Activated CD4-positive, alpha-beta T cell treated with anti-CD3 and anti-CD28 coated beads for 36 hours (primary cell): ENCODE results near the gene MGRN1. TPM values are rescaled to one million over a fixed set of nuclear protein-coding genes. Genes with fewer than 3 reads are reported as not detected.
A peak's percentile ranks its signal among the peaks of the same experiment; 100 is the strongest.

Experiments
- ATAC-seq: fragments of 200-7000 bp; cut with Tn5 transposase; one replicate; pipeline ENCODE4 v1.10.0; 2021; ENCODE audit warnings: mild to moderate bottlenecking, moderate library complexity
- CTCF ChIA-PET: fragments of 350-600 bp; sonication (Branson Sonifier 250); formaldehyde crosslinking; loops from one replicate; lab custom pipeline; 2021; ENCODE audit warnings: antibody characterized with exemption; lab: Charles Lee
- POLR2A ChIA-PET: fragments of 350-600 bp; sonication (Branson Sonifier 250); formaldehyde crosslinking; loops from one replicate; lab custom pipeline; 2021; ENCODE audit warnings: antibody characterized with exemption, inconsistent platforms; lab: Charles Lee
- DNase-seq: peaks from one replicate; pipeline ENCODE4 v3.0.0-alpha.2; 2020
- H3K27ac Mint-ChIP-seq: one replicate; pipeline ENCODE4 v1.8.0; 2021; ENCODE audit warnings: mixed read lengths
- H3K27me3 Mint-ChIP-seq: one replicate; pipeline ENCODE4 v1.8.0; 2021; ENCODE audit warnings: mixed read lengths
- H3K36me3 Mint-ChIP-seq: one replicate; pipeline ENCODE4 v1.8.0; 2021; ENCODE audit warnings: low read depth, mixed read lengths
- H3K4me1 Mint-ChIP-seq: one replicate; pipeline ENCODE4 v1.8.0; 2021; ENCODE audit warnings: mixed read lengths
- H3K4me3 Mint-ChIP-seq: one replicate; pipeline ENCODE4 v1.8.0; 2021; ENCODE audit warnings: mild to moderate bottlenecking, moderate library complexity, mixed read lengths
- H3K9me3 Mint-ChIP-seq: one replicate; pipeline ENCODE4 v1.8.0; 2021; ENCODE audit warnings: low read depth, mixed read lengths
- intact Hi-C, 2 experiments: fragments of 100-400 bp; cut with DNase I in 1 of 2; cut with micrococcal nuclease in 1 of 2; formaldehyde crosslinking; loops; one replicate each; pipeline versions ENCODE4 v1.14.2 to v1.15.1; 2022 to 2024; cut with DNase I, micrococcal nuclease
- total RNA-seq, 2 experiments: library from RNA; stranded (reverse); gene quantifications; one replicate each; pipeline ENCODE4 v1.2.3, GENCODE V29; 2021

The MGRN1 gene
- 10 to 100 TPM; 65.0 to 75.4 TPM for total RNA-seq

GRCh38 chr16:4624015-4624826 is at the start of gene MGRN1:
TSS of gene MGRN1 (plus strand) at chr16:4624826. CDS start at chr16:4624961, 135 bp downstream.
- Mint-ChIP-seq H3K27ac (peak within 1 kb of the TSS; percentile 100), H3K9me3 (no peaks in the 10 kb centered on the region), H3K4me3 (peak within 1 kb of the TSS; percentile 99), H3K27me3 (no peaks in the 10 kb centered on the region), H3K4me1 (peaks cover 38% of the 10 kb centered on the region), H3K36me3 (peaks cover 13% of the 10 kb centered on the region)
- ChIA-PET CTCF (interaction anchor here (0.5 to 3.1 kb wide), 26 partner anchors 8 to 556 kb away, joined by 3 to 15 read pairs (median 3); partner anchors contain the start of gene UBALD1), POLR2A (interaction anchor here (0.6 to 3.4 kb wide), 6 partner anchors 8 to 550 kb away, joined by 3 to 24 read pairs (median 3); partner anchors contain the start of genes ANKS3 and DNAAF8)
- DNase-seq (peak; percentile 96), ATAC-seq (peak; percentile 89)
- intact Hi-C loops, result loop anchor here (1.0 to 10.0 kb wide), 21 partner anchors 8 to 473 kb away; partner anchors contain the start of genes ANKS3 (in 2 of the 2), DNAAF8 (in 2 of the 2), GLYR1 (in 2 of the 2) and NUDT16L1 (in 2 of the 2)

GRCh38 chr16:4574919-4575705 is 49.5 kb upstream of the MGRN1 start:
- H3K4me1 Mint-ChIP-seq, result no peaks in the 10 kb centered on the region
- ChIA-PET POLR2A (no interaction called here), CTCF (interaction anchor here (2.9 kb wide), 1 partner anchor 11 kb away, joined by 10 read pairs; no protein-coding TSS in a partner anchor)
- intact Hi-C loops, result no loop called here
- H3K36me3 Mint-ChIP-seq, result no peaks in the 10 kb centered on the region
- H3K9me3 Mint-ChIP-seq, result no peaks in the 10 kb centered on the region
- no peaks in the 10 kb centered on the region for H3K27me3 Mint-ChIP-seq
- ATAC-seq (no peak), DNase-seq (no peak)
- H3K27ac Mint-ChIP-seq, result no peak overlapping the region
- H3K4me3 Mint-ChIP-seq, result no peak overlapping the region

DNA sequence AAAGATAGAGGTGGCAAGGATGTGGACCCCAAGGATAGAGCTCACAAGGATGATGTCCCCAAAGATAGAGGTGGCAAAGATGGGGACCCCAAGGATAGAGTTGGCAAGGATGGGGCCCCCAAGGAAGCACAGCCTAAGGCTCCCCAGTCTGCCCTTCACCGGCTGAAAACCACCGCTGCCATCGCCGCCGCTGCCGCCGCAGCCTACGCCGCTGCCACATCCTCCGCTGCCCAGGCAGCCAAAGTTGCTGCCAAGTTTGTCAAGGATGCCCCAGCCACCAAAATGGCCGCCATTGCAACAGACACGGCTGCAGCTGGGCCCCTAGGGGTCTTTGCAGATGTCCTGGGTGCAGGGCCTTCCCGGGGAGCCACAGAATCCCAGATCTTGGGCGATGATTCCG is 48.6 kb upstream of the MGRN1 start:
- intact Hi-C loops, result no loop called here
- H3K9me3 Mint-ChIP-seq, result no peaks in the 10 kb centered on the region
- H3K4me3 Mint-ChIP-seq, result no peak overlapping the region
- H3K36me3 Mint-ChIP-seq, result no peaks in the 10 kb centered on the region
- no peaks in the 10 kb centered on the region for H3K27me3 Mint-ChIP-seq
- ATAC-seq (no peak), DNase-seq (no peak)
- CTCF ChIA-PET, result interaction anchor here (2.9 kb wide), 1 partner anchor 10 kb away, joined by 10 read pairs; no protein-coding TSS in a partner anchor
- POLR2A ChIA-PET, result no interaction called here
- H3K27ac Mint-ChIP-seq, result no peak overlapping the region
- H3K4me1 Mint-ChIP-seq, result no peaks in the 10 kb centered on the region

- ATAC-seq (no peak), DNase-seq (no peak)
- Mint-ChIP-seq H3K27me3 (no peaks in the 10 kb centered on the region), H3K9me3 (no peaks in the 10 kb centered on the region), H3K27ac (no peak overlapping the region), H3K4me3 (no peak overlapping the region), H3K36me3 (no peaks in the 10 kb centered on the region), H3K4me1 (no peaks in the 10 kb centered on the region)
- CTCF ChIA-PET, result interaction anchor here (0.6 to 0.7 kb wide), 3 partner anchors 26 to 215 kb away, joined by 3 read pairs; no protein-coding TSS in a partner anchor
- intact Hi-C loops, result no loop called here
- POLR2A ChIA-PET, result no interaction called here
Observed at GRCh38 chr16:4578961-4579530, 45.6 kb upstream of the MGRN1 start.

DNA sequence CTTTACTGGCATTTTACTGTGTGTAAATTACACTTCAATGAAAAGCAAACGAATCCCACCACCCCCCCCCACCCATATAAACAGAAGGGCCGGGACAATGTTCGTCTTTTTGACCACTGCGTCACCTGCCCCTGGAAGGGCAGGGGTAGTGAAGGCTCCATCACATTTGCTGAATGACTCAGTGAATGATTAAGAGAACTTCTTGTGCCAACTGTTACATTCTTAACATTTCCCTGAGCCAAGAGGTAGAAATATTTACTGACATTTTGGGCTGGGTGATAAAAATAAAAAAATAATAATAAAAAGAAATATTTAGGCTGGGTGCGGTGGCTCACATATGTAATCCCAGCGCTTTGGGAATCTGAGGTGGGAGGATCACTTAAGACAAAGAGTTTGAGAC is 44.4 kb upstream of the MGRN1 start:
- DNase-seq (no peak), ATAC-seq (no peak)
- Mint-ChIP-seq H3K4me1 (no peaks in the 10 kb centered on the region), H3K4me3 (no peak overlapping the region), H3K9me3 (no peaks in the 10 kb centered on the region), H3K27me3 (no peaks in the 10 kb centered on the region), H3K36me3 (no peaks in the 10 kb centered on the region), H3K27ac (no peak overlapping the region)
- intact Hi-C loops, result loop anchor here in 1 of 2 experiments (10.0 kb wide), 1 partner anchor 225 kb away; the partner anchor contains the start of gene PAM16
- CTCF ChIA-PET, result interaction anchor here (0.6 kb wide), 1 partner anchor 44 kb away, joined by 3 read pairs; no protein-coding TSS in a partner anchor
- POLR2A ChIA-PET, result no interaction called here

DNA sequence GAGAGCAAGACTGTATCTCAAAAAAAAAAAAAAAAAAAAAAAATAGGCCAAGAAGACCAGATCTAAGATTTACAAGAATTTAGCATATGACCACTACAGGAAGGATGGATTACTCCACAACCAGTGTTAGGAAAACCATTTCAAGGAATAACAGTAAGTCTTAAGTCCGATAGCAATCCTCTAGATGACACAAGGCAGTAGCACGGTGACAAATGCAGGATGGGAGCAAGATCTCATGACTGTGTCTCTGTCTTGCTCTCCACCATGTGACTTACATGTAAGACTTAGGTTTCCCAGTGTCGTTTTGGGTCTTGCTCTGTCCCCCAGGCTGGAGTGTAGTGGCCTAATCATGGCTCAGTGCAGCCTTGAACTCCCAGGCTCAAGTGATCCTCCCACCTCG is 40.7 kb upstream of the MGRN1 start:
- Mint-ChIP-seq H3K27me3 (peaks cover 3% of the 10 kb centered on the region), H3K4me3 (no peak overlapping the region), H3K36me3 (no peaks in the 10 kb centered on the region), H3K4me1 (peaks cover 3% of the 10 kb centered on the region), H3K9me3 (no peaks in the 10 kb centered on the region), H3K27ac (no peak overlapping the region)
- ATAC-seq, result no peak
- ChIA-PET CTCF (interaction anchor here (4.6 kb wide), 1 partner anchor 77 kb away, joined by 44 read pairs; no protein-coding TSS in a partner anchor), POLR2A (no interaction called here)
- intact Hi-C loops, result loop anchor here in 1 of 2 experiments (2.0 to 10.0 kb wide), 2 partner anchors 67 to 229 kb away; partner anchors contain the start of gene PAM16
- no peak for DNase-seq

DNA sequence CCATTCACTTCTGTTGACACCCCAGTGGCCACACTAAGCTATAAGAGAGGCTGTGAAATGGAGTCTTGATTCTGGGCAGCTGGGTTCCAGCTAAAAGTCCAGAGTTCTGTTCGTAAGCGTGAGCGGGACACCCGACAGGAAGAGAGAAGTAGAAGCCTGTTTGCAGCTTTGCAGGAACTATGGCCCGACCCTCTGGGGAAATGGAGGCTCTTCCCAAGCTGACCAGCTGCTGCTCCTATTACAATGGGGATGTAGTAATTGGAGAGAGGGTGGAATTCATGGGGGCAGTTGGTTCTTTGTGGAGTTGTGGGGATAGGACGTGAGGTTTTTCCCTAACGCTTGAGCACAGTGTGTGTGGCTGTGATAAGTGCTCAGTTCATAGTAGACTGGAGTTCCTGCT is 38.3 kb upstream of the MGRN1 start:
- peaks cover 3% of the 10 kb centered on the region for H3K27me3 Mint-ChIP-seq
- no peak for ATAC-seq
- POLR2A ChIA-PET, result no interaction called here

GRCh38 chr16:4588386-4588785 is 36.2 kb upstream of the MGRN1 start:
- DNase-seq (no peak), ATAC-seq (no peak)
- peaks cover 3% of the 10 kb centered on the region for H3K4me1 Mint-ChIP-seq
- peaks cover 3% of the 10 kb centered on the region for H3K27me3 Mint-ChIP-seq
- CTCF ChIA-PET, result interaction anchor here (0.7 to 4.6 kb wide), 2 partner anchors 40 to 82 kb away, joined by 3 to 44 read pairs; no protein-coding TSS in a partner anchor
- POLR2A ChIA-PET, result no interaction called here
- intact Hi-C loops, result loop anchor here in 1 of 2 experiments (10.0 kb wide), 1 partner anchor 234 kb away; the partner anchor contains the start of gene PAM16
- H3K36me3 Mint-ChIP-seq, result no peaks in the 10 kb centered on the region
- no peak overlapping the region for H3K27ac Mint-ChIP-seq
- no peaks in the 10 kb centered on the region for H3K9me3 Mint-ChIP-seq
- no peak overlapping the region for H3K4me3 Mint-ChIP-seq

More for the DNA sequence above, 38.3 kb upstream of the MGRN1 start:
- Mint-ChIP-seq H3K4me1 (peaks cover 3% of the 10 kb centered on the region), H3K4me3 (no peak overlapping the region), H3K36me3 (no peaks in the 10 kb centered on the region), H3K27ac (no peak overlapping the region), H3K9me3 (no peaks in the 10 kb centered on the region)
- CTCF ChIA-PET, result interaction anchor here (0.6 to 4.6 kb wide), 15 partner anchors 9 to 387 kb away, joined by 3 to 44 read pairs (median 5); no protein-coding TSS in a partner anchor
- intact Hi-C loops, result loop anchor here in 1 of 2 experiments (10.0 kb wide), 1 partner anchor 231 kb away; the partner anchor contains the start of gene PAM16
- no peak for DNase-seq

GRCh38 chr16:4588961-4589360 is 35.7 kb upstream of the MGRN1 start:
- POLR2A ChIA-PET, result no interaction called here
- H3K27me3 Mint-ChIP-seq, result peaks cover 3% of the 10 kb centered on the region
- no peak overlapping the region for H3K27ac Mint-ChIP-seq
- DNase-seq (no peak), ATAC-seq (no peak)
- H3K4me1 Mint-ChIP-seq, result peaks cover 3% of the 10 kb centered on the region
- H3K36me3 Mint-ChIP-seq, result no peaks in the 10 kb centered on the region
- CTCF ChIA-PET, result interaction anchor here (0.7 kb wide), 1 partner anchor 330 kb away, joined by 5 read pairs; no protein-coding TSS in a partner anchor
- no peak overlapping the region for H3K4me3 Mint-ChIP-seq
- no peaks in the 10 kb centered on the region for H3K9me3 Mint-ChIP-seq
- intact Hi-C loops, result loop anchor here in 1 of 2 experiments (10.0 kb wide), 1 partner anchor 234 kb away; the partner anchor contains the start of gene PAM16

DNA sequence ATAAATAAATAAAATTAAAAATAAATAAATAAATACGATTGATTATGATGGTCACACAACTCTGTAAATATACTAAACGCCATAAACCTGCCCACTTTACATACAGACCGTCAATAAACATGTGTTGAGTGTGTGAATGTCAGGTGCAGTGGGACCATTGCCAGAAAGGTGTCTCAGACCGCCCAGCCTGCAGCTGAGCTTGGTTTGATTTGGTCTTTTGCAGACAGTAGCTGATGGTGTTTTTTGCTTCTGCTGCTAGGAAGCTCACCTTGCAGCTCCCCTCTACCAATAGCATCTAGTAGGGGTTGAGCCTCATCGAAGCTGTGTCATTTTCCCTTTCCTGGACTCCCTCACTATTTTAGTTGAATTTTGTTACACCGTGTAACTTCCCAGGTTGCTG is 33.4 kb upstream of the MGRN1 start:
- no peak overlapping the region for H3K4me3 Mint-ChIP-seq
- intact Hi-C loops, result no loop called here
- no peaks in the 10 kb centered on the region for H3K9me3 Mint-ChIP-seq
- CTCF ChIA-PET, result interaction anchor here (0.6 to 1.1 kb wide), 2 partner anchors 33 to 85 kb away, joined by 3 read pairs; no protein-coding TSS in a partner anchor
- POLR2A ChIA-PET, result no interaction called here
- H3K4me1 Mint-ChIP-seq, result no peaks in the 10 kb centered on the region
- ATAC-seq, result no peak
- no peak overlapping the region for H3K27ac Mint-ChIP-seq
- no peaks in the 10 kb centered on the region for H3K27me3 Mint-ChIP-seq
- no peaks in the 10 kb centered on the region for H3K36me3 Mint-ChIP-seq
- no peak for DNase-seq
